ENCODE measurements around the gene CEP170.
A peak's percentile ranks its signal among the peaks of the same experiment; 100 is the strongest.

CEP170 gene

GRCh38 chr1:243267914-243268653 lies 13.0 kb upstream of the CEP170 start:
- no peak for DNase-seq

GRCh38 chr1:243267471-243267880 lies 12.4 kb upstream of the CEP170 start:
- DNase-seq, result no peak

- no peak for DNase-seq
Observed at GRCh38 chr1:243266231-243266630, 11.2 kb upstream of the CEP170 start.

GRCh38 chr1:243264717-243265116 lies 9.6 kb upstream of the CEP170 start:
- DNase-seq, result no peak

- DNase-seq, result no peak
Observed at GRCh38 chr1:243261390-243261789, 6.3 kb upstream of the CEP170 start.

- no peak for DNase-seq
Observed at GRCh38 chr1:243260221-243260880, 5.3 kb upstream of the CEP170 start.

- DNase-seq, result no peak
Observed at GRCh38 chr1:243258731-243259130, 3.6 kb upstream of the CEP170 start.

GRCh38 chr1:243257189-243257588 lies 2.1 kb upstream of the CEP170 start:
- DNase-seq, result no peak

- DNase-seq, result no peak
Observed at GRCh38 chr1:243256590-243256989, 1.5 kb upstream of the CEP170 start.

GRCh38 chr1:243255791-243256512 lies 871 bp upstream of the CEP170 start, which contains the start of gene SDCCAG8:
Gene SDCCAG8 (plus strand): TSS chr1:243256041. CDS start chr1:243256174, 133 bp downstream.
- peak; percentile 100 for DNase-seq

- DNase-seq, result peak; percentile 62 to 77
Observed at GRCh38 chr1:243254233-243254926, 701 bp downstream of the CEP170 start.

GRCh38 chr1:243253926-243254232 lies 1.2 kb downstream of the CEP170 start:
- DNase-seq, result peak in 1 of 2 donors; percentile 62

- no peak for DNase-seq
Observed at GRCh38 chr1:243253211-243253925, 1.7 kb downstream of the CEP170 start.

GRCh38 chr1:243251539-243251938 lies 3.5 kb downstream of the CEP170 start:
- no peak for DNase-seq

- no peak for DNase-seq
Observed at GRCh38 chr1:243250102-243250501, 5.0 kb downstream of the CEP170 start.

- DNase-seq, result no peak
Observed at GRCh38 chr1:243249214-243249613, 5.9 kb downstream of the CEP170 start.

GRCh38 chr1:243247901-243248300 lies 7.2 kb downstream of the CEP170 start:
- DNase-seq, result no peak

- peak in 1 of 2 donors; percentile 18 for DNase-seq
Observed at GRCh38 chr1:243246916-243247315, 8.2 kb downstream of the CEP170 start.

- no peak for DNase-seq
Observed at GRCh38 chr1:243244432-243244841, 10.6 kb downstream of the CEP170 start.

- DNase-seq, result no peak
Observed at GRCh38 chr1:243236604-243237252, 18.4 kb downstream of the CEP170 start.

- DNase-seq, result peak in 1 of 2 donors; percentile 14
Observed at GRCh38 chr1:243234978-243235647, 20.0 kb downstream of the CEP170 start.

All from hippocampal formation (tissue), 2 donors.